HG02678 (cell line): ENCODE measurements around the gene CEP295NL.
"Not testable (repeated sequence)": the region's sequence is repeated elsewhere in the genome, so short reads cannot be mapped to it uniquely, and the experiment has no call there.

Source experiments
- ATAC-seq: cut with Tn5 transposase; IDR thresholded peaks from one replicate; pipeline ENCODE4 v1.9.1; 2021; ENCODE audit warnings: mild to moderate bottlenecking, moderate library complexity; ENCODE audit not compliant: unreplicated experiment

The CEP295NL gene

GRCh38 chr17:78905541-78905940 is 2.5 kb upstream of the CEP295NL start:
- ATAC-seq, result no peak

GRCh38 chr17:78905116-78905515 is 2.1 kb upstream of the CEP295NL start:
- no peak for ATAC-seq

GRCh38 chr17:78904371-78904770 is 1.4 kb upstream of the CEP295NL start:
- ATAC-seq, result no peak

- ATAC-seq, result not testable (repeated sequence)
These were observed 770 bp downstream of the CEP295NL start for GRCh38 chr17:78902231-78902630.

GRCh38 chr17:78901806-78902205 is 1.2 kb downstream of the CEP295NL start:
- no peak for ATAC-seq

GRCh38 chr17:78900816-78901215 is 2.2 kb downstream of the CEP295NL start:
- no peak for ATAC-seq

GRCh38 chr17:78899361-78900260 is 3.4 kb downstream of the CEP295NL start:
- no peak for ATAC-seq

- no peak for ATAC-seq
These were observed 4.1 kb downstream of the CEP295NL start for GRCh38 chr17:78898947-78899346.

GRCh38 chr17:78898075-78898836 is 4.7 kb downstream of the CEP295NL start:
- ATAC-seq, result no peak

- ATAC-seq, result no peak
These were observed 5.3 kb downstream of the CEP295NL start for GRCh38 chr17:78897664-78898047.

GRCh38 chr17:78896834-78897663 is 6.0 kb downstream of the CEP295NL start:
- no peak for ATAC-seq

- ATAC-seq, result no peak
These were observed 6.7 kb downstream of the CEP295NL start for GRCh38 chr17:78896091-78896833.

- no peak for ATAC-seq
These were observed 7.7 kb downstream of the CEP295NL start for GRCh38 chr17:78895322-78895721.

- ATAC-seq, result no peak
These were observed 9.3 kb downstream of the CEP295NL start for GRCh38 chr17:78893684-78894083.

GRCh38 chr17:78892936-78893379 is 10.0 kb downstream of the CEP295NL start:
- ATAC-seq, result no peak

- ATAC-seq, result no peak
These were observed 10.5 kb downstream of the CEP295NL start for GRCh38 chr17:78892520-78892919.

GRCh38 chr17:78892062-78892456 is 10.9 kb downstream of the CEP295NL start:
- no peak for ATAC-seq

GRCh38 chr17:78891406-78892061 is 11.5 kb downstream of the CEP295NL start:
- ATAC-seq, result no peak

GRCh38 chr17:78890498-78890897 is 12.5 kb downstream of the CEP295NL start:
- no peak for ATAC-seq

- not testable (repeated sequence) for ATAC-seq
These were observed 12.9 kb downstream of the CEP295NL start for GRCh38 chr17:78890096-78890495.
